GM19397 (cell line): ENCODE results near the gene SYT1.

Source experiments
- ATAC-seq: cut with Tn5 transposase; IDR thresholded peaks from one replicate; pipeline ENCODE4 v1.9.1; 2021; ENCODE audit warnings: mild to moderate bottlenecking, moderate library complexity; ENCODE audit not compliant: unreplicated experiment

The SYT1 gene

DNA sequence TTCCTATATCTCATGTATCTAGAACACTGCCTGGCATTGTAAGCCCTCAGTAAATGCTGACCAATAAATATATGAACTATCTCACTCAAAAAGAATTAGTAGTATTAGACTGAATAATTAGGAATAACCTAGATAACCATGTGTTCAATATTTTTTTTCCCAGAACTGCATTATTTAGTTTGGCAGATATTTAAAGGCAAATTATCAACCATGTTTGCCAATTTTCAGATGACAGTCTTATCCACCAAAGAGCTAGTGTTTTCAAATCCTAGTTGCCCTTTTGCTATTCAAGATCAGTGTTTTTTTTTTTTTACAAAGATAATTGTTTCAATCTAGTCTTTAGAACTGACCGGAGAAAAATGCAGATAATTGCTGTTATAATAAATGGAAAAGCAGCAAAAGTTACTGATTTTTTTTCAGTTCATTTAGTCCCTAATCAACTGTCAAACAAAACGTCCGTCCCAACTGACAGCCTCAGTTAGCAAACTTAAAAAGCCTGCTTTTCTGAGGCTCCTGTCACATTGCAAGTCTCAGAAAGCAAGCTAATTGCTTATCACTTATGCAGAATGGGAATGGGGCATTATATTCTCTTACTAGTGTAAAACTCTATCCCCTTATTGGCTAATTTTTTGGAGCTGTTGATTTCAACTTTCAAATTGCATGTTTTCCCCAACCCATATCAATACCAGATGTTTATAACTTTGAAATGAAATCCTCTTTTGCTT lies 623.0 kb downstream of the SYT1 start:
- no peak for ATAC-seq
